SK-N-MC (cell line): ENCODE measurements around the gene GRIP2.

Source experiments
- EZH2 ChIP-seq: fragments of 200-600 bp; sonication (generic); IDR thresholded peaks from one replicate; pipeline ENCODE4 v1.6.1; 2017; ENCODE audit warnings: antibody characterized with exemption
- FOXP2 ChIP-seq: optimal IDR thresholded peaks from 2 replicates; pipeline ENCODE3; 2011; ENCODE audit warnings: mild to moderate bottlenecking, moderate library complexity; ENCODE audit not compliant: insufficient read depth; ENCODE audit errors: extremely low read length, control extremely low read depth
- POLR2AphosphoS5 ChIP-seq: IDR thresholded peaks from 2 replicates; pipeline ENCODE4 v1.6.1; 2012; ENCODE audit warnings: mild to moderate bottlenecking, low read depth, low read length, borderline replicate concordance

DNA sequence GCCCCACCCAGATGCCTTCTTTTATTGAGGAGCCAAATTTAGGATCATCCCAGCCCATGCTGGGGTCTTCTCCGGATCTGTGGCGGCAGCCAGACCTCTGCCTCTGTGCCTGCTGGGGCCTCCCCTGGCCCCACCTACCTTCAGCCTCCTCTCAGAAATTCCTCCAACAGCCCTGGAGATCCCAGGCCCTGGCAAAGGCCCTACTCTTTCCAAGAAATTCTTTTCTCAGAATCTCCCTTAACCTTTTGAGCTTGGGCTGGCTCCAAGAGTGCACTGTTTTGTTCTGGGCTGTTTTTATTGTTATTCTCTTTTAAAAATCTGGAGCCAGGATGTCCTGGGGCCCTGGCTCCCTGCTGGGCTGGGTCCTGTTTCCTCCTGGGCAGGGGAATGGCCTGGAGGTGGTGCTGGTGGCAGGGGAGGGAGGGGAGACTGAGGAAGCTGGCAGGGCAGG is 57.8 kb downstream of the GRIP2 start:
- TF ChIP-seq EZH2: no peak
- no peak for TF ChIP-seq POLR2AphosphoS5
- no peak for TF ChIP-seq FOXP2
